Right lobe of liver (tissue), 6 donors: ENCODE measurements around the gene HPSE2. TPM values are rescaled to one million over a fixed set of nuclear protein-coding genes. Genes with fewer than 3 reads are reported as not detected.
A peak's percentile ranks its signal among the peaks of the same experiment; 100 is the strongest.

ENCODE experiments used
- ATAC-seq, 4 donors: fragments of 200-7000 bp; cut with Tn5 transposase; one replicate each; pipeline ENCODE4 v1.9.1; 2020; ENCODE audit warnings: mild to moderate bottlenecking in 4 of 4, moderate library complexity in 4 of 4
- DNase-seq, 3 donors: peaks; one replicate each; pipeline ENCODE4 v3.0.0-alpha.2; 2020
- H3K27ac ChIP-seq, 3 donors: fragments of 200-600 bp; one replicate each; pipeline ENCODE4 v1.8.0; 2022
- H3K27me3 ChIP-seq, 2 donors: fragments of 200-600 bp; one replicate each; pipeline ENCODE4 v1.8.0; 2022
- H3K36me3 ChIP-seq, 4 donors: fragments of 200-600 bp; sonication (generic) in 1 of 4; one replicate each; pipeline versions ENCODE4 v1.5.1 to v1.8.0; 2017 to 2022; ENCODE audit warnings: control low read depth in 1 of 4
- H3K4me1 ChIP-seq, 4 donors: fragments of 200-600 bp; sonication (generic) in 1 of 4; one replicate each; pipeline versions ENCODE4 v1.5.1 to v1.8.0; 2017 to 2022; ENCODE audit warnings: control low read depth in 1 of 4
- H3K4me3 ChIP-seq, 3 donors: fragments of 200-600 bp; one replicate each; pipeline ENCODE4 v1.8.0; 2022
- H3K9me3 ChIP-seq, 4 donors: fragments of 200-600 bp; sonication (generic) in 1 of 4; one replicate each; pipeline versions ENCODE4 v1.5.1 to v1.8.0; 2017 to 2022; ENCODE audit warnings: control low read depth in 1 of 4
- POLR2A ChIP-seq: fragments of 450-650 bp; IDR thresholded peaks from one replicate; pipeline ENCODE4 v1.6.1; 2017; ENCODE audit warnings: antibody characterized with exemption, mild to moderate bottlenecking
- WGBS: methylation state at CpG from one replicate; pipeline ENCODE4 v1.1.6; 2018; ENCODE audit warnings: low coverage, low lambda C conversion rate; ENCODE audit not compliant: insufficient coverage; ENCODE audit errors: missing lambda C conversion rate; 5-methylcytosine and 5-hydroxymethylcytosine counted together
- intact Hi-C, 2 donors: fragments of 100-400 bp; cut with DNase I; formaldehyde crosslinking; loops; one replicate each; pipeline versions ENCODE4 v1.11.2 to v1.14.1; 2022
- total RNA-seq, 6 experiments: library from RNA; depleted of rRNA in 2 of 6; stranded (reverse); fragments of >200 nt in 2 of 6; fragmentation: NEBNext Ultra II Directional in 3 of 6; extraction: Animal tissue kit (Norgen Biotek cat#: 25700) in 3 of 6; gene quantifications; one replicate each; pipeline versions ENCODE4 v1.1.0 to v1.2.4, GENCODE V29; 2016 to 2023
- TF ChIP-seq, protein P1 (sequence below), 4 donors: fragments of 200-600 bp in 3 of 4; fragments of 450-650 bp in 1 of 4; IDR thresholded peaks; one replicate each; pipeline versions ENCODE4 v1.5.1 to v1.8.0; 2016 to 2022; ENCODE audit warnings: antibody characterized with exemption in 4 of 4, mild to moderate bottlenecking in 2 of 4
- donor health status: DM: no; HTN: yes; CAD: no.
- donor health status: DM: no; HTN: no; CAD: no.
- donor health status: DM: no; HTN: no; CAD: no.
- donor health status: DM: no; HTN: yes; CAD: no.
- donor health status: DM: no; HTN: yes; CAD: no.

The HPSE2 gene
- total RNA-seq, 6 experiments from 2014 or later: not detected

DNA sequence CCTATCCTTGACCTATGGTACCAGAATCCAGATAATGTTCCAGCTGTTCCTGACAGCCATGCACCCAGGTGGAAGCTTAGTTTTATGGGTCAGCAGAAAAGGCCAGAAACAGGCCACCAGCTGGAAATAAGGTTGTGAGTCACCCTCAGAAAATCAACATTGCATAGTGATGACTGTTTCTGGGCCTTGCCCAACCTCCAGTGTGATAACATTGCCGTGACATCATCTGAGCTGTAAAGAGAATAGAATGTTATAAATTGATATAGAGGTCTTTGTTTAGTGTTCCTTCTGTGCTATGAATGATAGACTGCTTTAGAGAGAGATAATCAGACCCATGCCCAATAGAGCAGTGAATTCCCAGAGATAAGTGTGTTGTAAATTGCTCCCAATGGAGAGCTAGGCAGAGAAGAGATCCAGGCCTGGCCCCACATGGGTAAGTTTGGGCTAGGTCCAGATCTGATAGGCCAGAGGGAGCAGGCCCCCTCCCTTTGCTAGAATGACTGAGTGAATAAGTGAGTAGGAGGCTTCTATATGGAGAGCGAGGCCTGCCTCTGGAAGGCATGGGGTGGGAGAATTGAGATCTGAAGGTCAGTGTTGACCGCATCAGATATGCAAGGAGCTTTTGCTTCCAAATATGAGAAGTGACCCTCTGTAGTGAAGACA, 774.7 kb downstream of the HPSE2 start:
- peak; percentile 74 to 96 (median 84) for ATAC-seq
- DNase-seq: peak in 1 of 3 donors; percentile 31
- TF ChIP-seq, protein P1, sequence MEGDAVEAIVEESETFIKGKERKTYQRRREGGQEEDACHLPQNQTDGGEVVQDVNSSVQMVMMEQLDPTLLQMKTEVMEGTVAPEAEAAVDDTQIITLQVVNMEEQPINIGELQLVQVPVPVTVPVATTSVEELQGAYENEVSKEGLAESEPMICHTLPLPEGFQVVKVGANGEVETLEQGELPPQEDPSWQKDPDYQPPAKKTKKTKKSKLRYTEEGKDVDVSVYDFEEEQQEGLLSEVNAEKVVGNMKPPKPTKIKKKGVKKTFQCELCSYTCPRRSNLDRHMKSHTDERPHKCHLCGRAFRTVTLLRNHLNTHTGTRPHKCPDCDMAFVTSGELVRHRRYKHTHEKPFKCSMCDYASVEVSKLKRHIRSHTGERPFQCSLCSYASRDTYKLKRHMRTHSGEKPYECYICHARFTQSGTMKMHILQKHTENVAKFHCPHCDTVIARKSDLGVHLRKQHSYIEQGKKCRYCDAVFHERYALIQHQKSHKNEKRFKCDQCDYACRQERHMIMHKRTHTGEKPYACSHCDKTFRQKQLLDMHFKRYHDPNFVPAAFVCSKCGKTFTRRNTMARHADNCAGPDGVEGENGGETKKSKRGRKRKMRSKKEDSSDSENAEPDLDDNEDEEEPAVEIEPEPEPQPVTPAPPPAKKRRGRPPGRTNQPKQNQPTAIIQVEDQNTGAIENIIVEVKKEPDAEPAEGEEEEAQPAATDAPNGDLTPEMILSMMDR (IDR thresholded peaks at IDR 0.05): no peak
- TF ChIP-seq POLR2A: no peak
- Histone ChIP-seq H3K4me3 (no peak overlapping the region), H3K27me3 (no peaks in the 10 kb centered on the region), H3K27ac (peak overlapping the region in 1 of 3 donors; percentile 59), H3K4me1 (no peaks in the 10 kb centered on the region), H3K9me3 (no peaks in the 10 kb centered on the region), H3K36me3 (no peaks in the 10 kb centered on the region)
- intact Hi-C loops: loop anchor here in 1 of 2 donors (10.0 kb wide), 1 partner anchor 714 kb away; no protein-coding TSS in a partner anchor
- 11% methylated on average over 1 of the region's 3 CpGs for WGBS

DNA sequence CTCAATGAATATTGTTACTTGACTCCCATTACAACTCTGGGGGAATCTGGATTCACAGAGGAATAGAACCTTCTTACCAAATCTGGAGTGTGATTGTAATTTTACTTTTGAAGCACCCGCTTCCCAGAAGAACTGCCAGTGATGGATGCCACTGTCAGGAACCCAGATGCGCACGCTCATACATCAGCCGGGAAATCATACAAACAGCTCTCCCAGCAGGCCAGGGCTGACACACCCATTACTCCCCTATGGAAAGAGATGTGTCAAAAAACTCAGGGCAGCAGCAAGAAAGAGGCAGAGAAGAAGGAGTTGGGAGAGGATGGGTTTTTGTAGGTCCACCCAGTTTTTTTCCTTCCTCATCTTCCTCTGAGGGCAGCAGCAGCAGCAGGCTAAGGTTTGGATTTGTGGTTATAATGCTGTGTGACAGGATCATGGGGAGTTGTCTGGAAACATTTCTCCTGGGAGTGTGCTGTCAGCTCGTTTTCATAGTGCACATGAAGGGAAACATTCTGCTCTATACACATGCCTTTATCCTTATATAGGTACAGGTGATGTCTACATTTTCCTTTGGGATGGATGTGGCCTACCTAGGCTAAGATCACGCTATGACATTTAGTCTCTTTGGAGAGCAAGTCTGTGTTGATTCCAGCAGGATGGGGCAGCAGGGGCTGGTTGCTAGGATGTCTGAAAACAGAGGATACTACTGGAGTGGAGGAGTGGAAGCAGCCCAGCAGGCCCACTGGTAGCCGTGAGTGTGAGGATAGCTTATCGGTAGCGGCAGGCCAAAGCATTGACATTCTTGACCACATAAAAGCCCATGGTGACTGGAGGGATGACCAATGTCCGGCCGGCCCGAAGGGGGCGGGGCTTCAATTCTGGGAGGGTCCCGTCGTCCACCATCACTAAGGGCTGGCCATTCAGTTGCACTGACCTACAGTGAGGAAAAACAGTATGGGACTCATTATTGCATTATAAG, 776.6 kb downstream of the HPSE2 start:
- ATAC-seq (no peak), DNase-seq (no peak)
- Histone ChIP-seq H3K27ac (no peak overlapping the region), H3K27me3 (no peaks in the 10 kb centered on the region), H3K4me3 (no peak overlapping the region), H3K9me3 (no peaks in the 10 kb centered on the region), H3K4me1 (no peaks in the 10 kb centered on the region), H3K36me3 (no peaks in the 10 kb centered on the region)
- intact Hi-C loops: no loop called here
- 77% methylated on average over 6 of the region's 15 CpGs for WGBS
- TF ChIP-seq POLR2A: no peak
- TF ChIP-seq, protein P1 (IDR thresholded peaks at IDR 0.05): no peak

DNA sequence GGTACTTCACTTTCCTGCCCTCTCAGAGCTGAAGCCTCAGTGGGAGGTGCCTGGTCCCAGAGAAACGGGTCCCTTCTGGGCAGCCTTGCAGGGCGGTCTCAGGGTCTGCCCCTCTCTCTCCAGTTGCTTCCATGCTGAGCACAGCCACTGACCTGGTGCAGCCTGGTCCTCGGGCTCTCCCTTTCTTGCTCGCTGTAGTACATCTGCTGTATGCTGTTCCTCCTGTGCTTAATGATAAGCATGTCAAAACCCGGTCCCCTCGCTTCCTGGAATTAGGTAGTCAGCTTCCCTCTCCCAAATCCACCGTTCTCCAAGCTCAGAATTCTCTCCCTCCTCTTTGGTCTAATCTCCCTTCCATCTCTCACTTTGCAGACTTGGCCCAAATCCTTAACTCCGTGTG, 777.9 kb downstream of the HPSE2 start:
- Histone ChIP-seq H3K27ac (no peak overlapping the region), H3K9me3 (no peaks in the 10 kb centered on the region), H3K36me3 (no peaks in the 10 kb centered on the region), H3K27me3 (no peaks in the 10 kb centered on the region), H3K4me3 (no peak overlapping the region), H3K4me1 (no peaks in the 10 kb centered on the region)
- intact Hi-C loops: no loop called here
- 59% methylated on average over 6 of the region's 8 CpGs for WGBS
- DNase-seq: no peak
- no peak for TF ChIP-seq POLR2A
- TF ChIP-seq, protein P1 (IDR thresholded peaks at IDR 0.05): no peak
- ATAC-seq: no peak

DNA sequence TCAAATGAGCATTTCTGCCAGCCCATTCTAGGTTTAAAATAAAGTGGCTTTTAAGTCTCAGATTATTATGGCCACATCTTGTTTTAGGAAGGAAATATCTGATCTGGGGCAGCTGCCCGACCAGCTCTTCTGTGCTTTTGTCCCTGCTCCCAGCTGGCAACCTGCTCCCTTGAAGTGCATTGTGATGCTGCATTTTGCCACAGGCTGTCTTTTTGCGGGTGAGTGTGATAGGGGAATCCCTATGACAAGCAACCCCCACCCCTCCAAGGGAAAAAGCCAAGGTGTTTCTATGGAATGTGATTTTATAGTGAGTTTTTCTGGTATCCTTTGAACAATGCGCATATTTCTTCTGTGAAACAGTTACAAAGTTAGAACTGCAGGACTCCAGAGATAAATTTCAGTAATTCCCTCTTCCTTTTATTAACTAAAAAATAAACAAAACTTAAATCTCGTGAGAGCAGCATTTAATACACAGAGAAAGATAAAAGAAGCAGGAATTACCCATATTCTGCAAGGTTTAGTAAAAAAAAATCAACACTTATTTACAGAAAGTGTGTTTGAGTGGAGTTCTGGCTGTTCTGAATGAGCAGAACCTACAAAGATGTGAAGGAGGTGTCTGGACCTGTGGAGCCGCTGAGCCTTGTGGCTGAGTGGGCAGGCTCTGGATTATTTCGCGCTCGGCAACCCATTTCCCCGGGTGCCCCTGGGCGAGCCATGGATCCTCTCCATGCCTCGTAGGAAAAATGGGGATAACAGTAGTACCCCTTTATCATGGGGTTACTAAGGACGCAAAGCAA, 778.8 kb downstream of the HPSE2 start:
- no peak for TF ChIP-seq POLR2A
- DNase-seq (no peak), ATAC-seq (no peak)
- Histone ChIP-seq H3K36me3 (no peaks in the 10 kb centered on the region), H3K4me1 (no peaks in the 10 kb centered on the region), H3K4me3 (no peak overlapping the region), H3K27ac (no peak overlapping the region), H3K27me3 (no peaks in the 10 kb centered on the region), H3K9me3 (no peaks in the 10 kb centered on the region)
- 66% methylated on average over 5 of the region's 12 CpGs for WGBS
- intact Hi-C loops: no loop called here
